HG03521 (cell line): ENCODE results near the gene PTCD3.
A peak's percentile ranks its signal among the peaks of the same experiment; 100 is the strongest.

Experiments
- ATAC-seq: cut with Tn5 transposase; IDR thresholded peaks from one replicate; pipeline ENCODE4 v1.9.1; 2021; ENCODE audit warnings: mild to moderate bottlenecking, moderate library complexity; ENCODE audit not compliant: unreplicated experiment

The PTCD3 gene

GRCh38 chr2:86105969-86106945 is at the start of gene PTCD3:
PTCD3 (plus strand) TSS chr2:86106235; CDS start chr2:86106248, 13 bp downstream.
- peak; percentile 92 for ATAC-seq

GRCh38 chr2:86056590-86057331 is 49.3 kb upstream of the PTCD3 start:
- no peak for ATAC-seq

GRCh38 chr2:86062043-86062442 is 44.0 kb upstream of the PTCD3 start:
- no peak for ATAC-seq

GRCh38 chr2:86064006-86064405 is 42.0 kb upstream of the PTCD3 start:
- ATAC-seq: no peak

GRCh38 chr2:86065512-86065911 is 40.5 kb upstream of the PTCD3 start:
- ATAC-seq: no peak

GRCh38 chr2:86066007-86066578 is 39.9 kb upstream of the PTCD3 start:
- no peak for ATAC-seq

GRCh38 chr2:86066915-86067314 is 39.1 kb upstream of the PTCD3 start:
- ATAC-seq: no peak

GRCh38 chr2:86068136-86068588 is 37.9 kb upstream of the PTCD3 start:
- no peak for ATAC-seq

- ATAC-seq: no peak
These were observed 37.4 kb upstream of the PTCD3 start for GRCh38 chr2:86068648-86069047.

GRCh38 chr2:86069091-86069685 is 36.8 kb upstream of the PTCD3 start:
- no peak for ATAC-seq

- no peak for ATAC-seq
These were observed 36.2 kb upstream of the PTCD3 start for GRCh38 chr2:86069783-86070339.

GRCh38 chr2:86070868-86071267 is 35.2 kb upstream of the PTCD3 start:
- no peak for ATAC-seq

GRCh38 chr2:86072271-86072858 is 33.7 kb upstream of the PTCD3 start:
- no peak for ATAC-seq

GRCh38 chr2:86073225-86073624 is 32.8 kb upstream of the PTCD3 start:
- no peak for ATAC-seq

GRCh38 chr2:86074256-86074655 is 31.8 kb upstream of the PTCD3 start:
- no peak for ATAC-seq

GRCh38 chr2:86074811-86075210 is 31.2 kb upstream of the PTCD3 start:
- ATAC-seq: no peak

GRCh38 chr2:86075886-86076285 is 30.1 kb upstream of the PTCD3 start:
- no peak for ATAC-seq

- ATAC-seq: no peak
These were observed 27.1 kb upstream of the PTCD3 start for GRCh38 chr2:86078774-86079545.
